IMR-90 (cell line): ENCODE measurements around the gene RNU1-3. TPM values are rescaled to one million over a fixed set of nuclear protein-coding genes. Genes with fewer than 3 reads are reported as not detected.
A peak's percentile ranks its signal among the peaks of the same experiment; 100 is the strongest.
"Not testable (repeated sequence)": the region's sequence is repeated elsewhere in the genome, so short reads cannot be mapped to it uniquely, and the experiment has no call there.

Source experiments
- ATAC-seq: fragments of 200-7000 bp; cut with Tn5 transposase; 2 replicates; pipeline ENCODE4 v1.9.1; 2020; ENCODE audit warnings: low read depth, mild to moderate bottlenecking, moderate library complexity
- BruUV-seq: library from RNA; stranded (reverse); fragments of 400-500 nt; replicated peaks from 2 replicates; lab custom pipeline; 2021; lab: Mats Ljungman, UMichigan
- CTCF ChIA-PET: fragments of 300-600 bp; formaldehyde crosslinking; extraction: SDS; loops from one replicate; lab custom pipeline; 2021; ENCODE audit warnings: antibody characterized with exemption; lab: Yijun Ruan, JAX
- POLR2A ChIA-PET: fragments of 300-600 bp; sonication (Branson Sonifier 250); formaldehyde crosslinking; loops from one replicate; lab custom pipeline; 2022; ENCODE audit warnings: antibody characterized with exemption; ENCODE audit not compliant: unreplicated experiment; lab: Charles Lee
- DNase-seq: peaks from one replicate; pipeline ENCODE4 v3.0.0; 2013
- H2AFZ ChIP-seq: replicated peaks from 2 replicates; pipeline ENCODE3; 2013; ENCODE audit warnings: low read length, mild to moderate bottlenecking; ENCODE audit not compliant: poor library complexity
- H2AK5ac ChIP-seq: 2 replicates; pipeline ENCODE4 v1.6.1; 2013; ENCODE audit warnings: low read depth, low read length, inconsistent platforms
- H2AK9ac ChIP-seq: replicated peaks from 2 replicates; pipeline ENCODE3; 2013; ENCODE audit warnings: mild to moderate bottlenecking, low read depth, low read length, moderate library complexity; ENCODE audit not compliant: poor library complexity
- H2BK120ac ChIP-seq: 2 replicates; pipeline ENCODE4 v1.6.1; 2013; ENCODE audit warnings: low read depth, low read length, inconsistent platforms
- H2BK15ac ChIP-seq: 3 replicates; pipeline ENCODE4 v1.6.1; 2013; ENCODE audit warnings: low read depth, low read length, inconsistent platforms
- H2BK20ac ChIP-seq: 2 replicates; pipeline ENCODE4 v1.6.1; 2013; ENCODE audit warnings: low read depth, mild to moderate bottlenecking, inconsistent platforms, low read length, moderate library complexity
- H2BK5ac ChIP-seq: 2 replicates; pipeline ENCODE4 v1.6.1; 2013; ENCODE audit warnings: mild to moderate bottlenecking, low read depth, low read length, inconsistent platforms; ENCODE audit not compliant: poor library complexity, severe bottlenecking
- H3K14ac ChIP-seq: replicated peaks from 2 replicates; pipeline ENCODE4 v1.6.1; 2013; ENCODE audit warnings: low read depth, low read length, inconsistent platforms
- H3K18ac ChIP-seq: 2 replicates; pipeline ENCODE4 v1.6.1; 2013; ENCODE audit warnings: low read depth, low read length, control low read depth
- H3K23ac ChIP-seq: 2 replicates; pipeline ENCODE4 v1.6.1; 2013; ENCODE audit warnings: low read depth, low read length, inconsistent platforms
- H3K27ac ChIP-seq: 2 replicates; pipeline ENCODE4 v1.5.1; 2013; ENCODE audit warnings: mild to moderate bottlenecking, control low read depth, low read length; ENCODE audit not compliant: insufficient read depth
- H3K27me3 ChIP-seq: 2 replicates; pipeline ENCODE4 v1.6.1; 2013; ENCODE audit warnings: low read length; ENCODE audit not compliant: control insufficient read depth, insufficient read depth
- H3K36me3 ChIP-seq: 2 replicates; pipeline ENCODE4 v1.6.1; 2013; ENCODE audit warnings: low read length, mixed read lengths; ENCODE audit not compliant: control insufficient read depth, insufficient read depth
- H3K4ac ChIP-seq: 2 replicates; pipeline ENCODE4 v1.6.1; 2013; ENCODE audit warnings: low read depth, low read length, inconsistent platforms
- H3K4me1 ChIP-seq: 2 replicates; pipeline ENCODE4 v1.6.1; 2013; ENCODE audit warnings: low read length, mixed read lengths; ENCODE audit not compliant: control insufficient read depth, insufficient read depth
- H3K4me2 ChIP-seq: 2 replicates; pipeline ENCODE4 v1.6.1; 2013; ENCODE audit warnings: low read depth, mild to moderate bottlenecking, control low read depth, low read length, moderate library complexity
- H3K4me3 ChIP-seq: 2 replicates; pipeline ENCODE4 v1.5.1; 2013; ENCODE audit warnings: low read depth, mild to moderate bottlenecking, control low read depth, low read length, moderate library complexity; ENCODE audit not compliant: insufficient read depth
- H3K56ac ChIP-seq: 2 replicates; pipeline ENCODE4 v1.6.1; 2013; ENCODE audit warnings: low read length, inconsistent platforms; ENCODE audit not compliant: insufficient read depth; ENCODE audit errors: extremely low read depth
- H3K79me1 ChIP-seq, 2 experiments: 2 replicates each; pipeline ENCODE4 v1.6.1; 2013; ENCODE audit warnings: low read length in 2 of 2, inconsistent platforms in 1 of 2, low read depth in 1 of 2
- H3K9ac ChIP-seq: 2 replicates; pipeline ENCODE4 v1.6.1; 2013; ENCODE audit warnings: low read depth, low read length, control low read depth
- H3K9me1 ChIP-seq: 2 replicates; pipeline ENCODE4 v1.6.1; 2013; ENCODE audit warnings: low read length, inconsistent platforms; ENCODE audit not compliant: insufficient read depth
- H3K9me3 ChIP-seq: 2 replicates; pipeline ENCODE4 v1.6.1; 2013; ENCODE audit warnings: low read length; ENCODE audit not compliant: control insufficient read depth, insufficient read depth
- H4K20me1 ChIP-seq: 2 replicates; pipeline ENCODE4 v1.6.1; 2013; ENCODE audit warnings: low read length, inconsistent platforms; ENCODE audit not compliant: insufficient read depth
- H4K5ac ChIP-seq: 2 replicates; pipeline ENCODE4 v1.6.1; 2013; ENCODE audit warnings: mild to moderate bottlenecking, low read depth, low read length, control low read depth
- H4K8ac ChIP-seq, 2 experiments: 2 replicates each; pipeline ENCODE4 v1.6.1; 2013; ENCODE audit warnings: low read depth in 2 of 2, low read length in 2 of 2, control low read depth in 1 of 2, inconsistent platforms in 1 of 2
- H4K91ac ChIP-seq: 2 replicates; pipeline ENCODE4 v1.6.1; 2013; ENCODE audit warnings: low read depth, low read length, inconsistent platforms; ENCODE audit not compliant: insufficient read depth
- WGBS, 2 experiments: methylation state at CpG; one replicate each; pipeline versions ENCODE4 v1.1.5 to v1.1.7; 2013; ENCODE audit warnings: missing lambda C conversion rate in 2 of 2; ENCODE audit not compliant: insufficient read length in 1 of 2; ENCODE audit errors: extremely low coverage in 2 of 2; 5-methylcytosine and 5-hydroxymethylcytosine counted together
- dilution Hi-C: fragments of 300-500 bp; cut with HindIII; formaldehyde crosslinking; loops from one replicate; pipeline ENCODE4 v1.14.3; 2018; ENCODE audit warnings: low sequenced_read_pairs; ENCODE audit not compliant: unreplicated experiment
- in situ Hi-C: fragments of 300-500 bp; cut with MboI; formaldehyde crosslinking; loops from 3 replicates; pipeline ENCODE4 v1.14.3; 2019; ENCODE audit warnings: low sequenced_read_pairs, inconsistent platforms, mixed read lengths
- intact Hi-C: fragments of 100-400 bp; cut with micrococcal nuclease; formaldehyde crosslinking; loops from 2 replicates; pipeline ENCODE4 v1.10.0; 2022
- polyA plus RNA-seq, 3 experiments: library from polyadenylated mRNA; depleted of rRNA; stranded (reverse); fragments of >200 nt; gene quantifications; 2 replicates each; pipeline ENCODE4 v1.2.3, GENCODE V29; 2012; ENCODE audit warnings: low replicate concordance in 1 of 3
- total RNA-seq: library from RNA; depleted of rRNA; stranded (reverse); fragments of >200 nt; gene quantifications from 2 replicates; pipeline ENCODE4 v1.2.3, GENCODE V29; 2012

RNU1-3 gene
- total and polyA plus RNA-seq, 2 of the 4 experiments (the other 2 are of a cell fraction), result under 0.01 TPM; not detected in 1

DNA sequence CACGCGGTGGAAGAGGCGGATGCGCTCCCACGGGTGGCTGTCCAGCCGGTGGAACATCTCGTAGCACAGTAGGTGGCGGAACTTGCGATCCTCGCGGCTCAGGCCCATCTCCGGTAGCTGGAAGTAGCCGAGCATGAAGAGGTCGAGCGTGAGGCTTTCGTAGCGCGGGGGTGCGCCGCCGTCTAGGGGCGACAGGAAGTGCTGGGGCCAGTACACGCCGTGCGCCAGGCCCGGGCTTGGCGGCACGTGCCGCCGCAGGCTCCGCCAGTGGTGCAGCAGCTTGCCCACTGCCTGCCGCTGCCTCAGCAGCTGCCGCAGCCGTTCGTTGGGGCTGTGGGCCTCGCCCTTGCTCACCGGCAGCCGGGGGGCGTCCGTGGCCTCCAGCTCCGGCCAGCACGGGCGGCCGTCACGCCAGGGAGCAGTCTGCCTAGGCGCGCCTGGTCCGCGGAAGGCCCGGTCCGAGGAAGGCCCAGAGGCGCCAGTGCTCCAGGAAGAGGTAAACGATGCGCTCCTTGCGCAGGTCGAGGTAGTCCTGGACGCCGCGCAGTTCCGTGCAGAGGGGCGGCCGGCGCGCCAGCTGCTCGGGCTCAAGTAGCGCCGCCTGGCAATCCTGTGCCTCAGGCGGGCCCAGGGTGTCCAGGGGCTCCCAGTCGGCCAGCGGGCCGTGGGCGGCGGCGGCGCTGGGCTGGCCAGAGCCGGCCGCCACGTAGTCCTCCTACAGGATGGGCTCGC lies 26.1 kb upstream of the RNU1-3 start:
- H4K5ac ChIP-seq, H3K9me1 ChIP-seq, in situ Hi-C loops, BruUV-seq, dilution Hi-C loops, H3K9me3 ChIP-seq, DNase-seq, H3K79me1 ChIP-seq, H3K36me3 ChIP-seq, H3K18ac ChIP-seq, H4K20me1 ChIP-seq, H3K4me2 ChIP-seq, H2BK15ac ChIP-seq, H2BK20ac ChIP-seq, H3K27me3 ChIP-seq, H3K9ac ChIP-seq, H3K4ac ChIP-seq, H2AK9ac ChIP-seq, intact Hi-C loops, H2AK5ac ChIP-seq, H2BK5ac ChIP-seq, H4K8ac ChIP-seq, H2BK120ac ChIP-seq, CTCF ChIA-PET, H2AFZ ChIP-seq, H3K23ac ChIP-seq, H3K4me3 ChIP-seq, POLR2A ChIA-PET, H4K91ac ChIP-seq, H3K4me1 ChIP-seq, H3K14ac ChIP-seq, H3K27ac ChIP-seq, H3K56ac ChIP-seq: not testable (repeated sequence)
- WGBS, 2 experiments, result no CpG with 5 or more reads among the region's 79 CpGs
- peak; percentile 46 for ATAC-seq

DNA sequence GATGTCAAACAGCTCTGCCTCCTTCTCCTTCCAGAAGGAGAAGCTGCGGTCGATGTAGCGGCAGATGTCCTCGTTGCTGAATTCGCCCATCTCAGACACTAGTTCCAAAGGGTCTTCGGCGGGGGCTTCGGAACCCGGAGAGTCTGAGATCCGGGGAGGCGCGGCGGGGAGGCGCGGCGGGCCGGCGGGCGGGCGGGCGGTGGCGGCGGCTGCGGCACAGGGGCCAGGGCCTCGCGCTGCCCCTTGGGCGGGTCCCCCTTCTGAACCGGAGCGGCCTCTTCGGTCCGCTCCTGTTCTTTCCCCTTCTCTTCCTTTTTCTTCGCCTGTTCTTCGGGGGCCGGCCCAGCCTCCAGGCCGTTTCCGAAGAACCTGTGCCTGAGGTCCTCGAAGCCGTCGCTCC lies 25.5 kb upstream of the RNU1-3 start:
- H3K9me1 ChIP-seq, H3K79me1 ChIP-seq, H3K4me1 ChIP-seq, POLR2A ChIA-PET, H3K18ac ChIP-seq, H2AK9ac ChIP-seq, H3K9me3 ChIP-seq, H3K14ac ChIP-seq, H4K8ac ChIP-seq, DNase-seq, H3K36me3 ChIP-seq, H4K91ac ChIP-seq, CTCF ChIA-PET, ATAC-seq, H3K56ac ChIP-seq, H2AK5ac ChIP-seq, H3K4ac ChIP-seq, BruUV-seq, H3K27me3 ChIP-seq, H3K23ac ChIP-seq, H3K4me3 ChIP-seq, in situ Hi-C loops, H2BK15ac ChIP-seq, H4K5ac ChIP-seq, dilution Hi-C loops, H2AFZ ChIP-seq, H4K20me1 ChIP-seq, H2BK20ac ChIP-seq, intact Hi-C loops, H2BK5ac ChIP-seq, H3K27ac ChIP-seq, H2BK120ac ChIP-seq, H3K4me2 ChIP-seq, H3K9ac ChIP-seq: not testable (repeated sequence)
- WGBS, 2 experiments, result no CpG with 5 or more reads among the region's 39 CpGs
